ENCODE data around the gene SEPTIN3.

DNA sequence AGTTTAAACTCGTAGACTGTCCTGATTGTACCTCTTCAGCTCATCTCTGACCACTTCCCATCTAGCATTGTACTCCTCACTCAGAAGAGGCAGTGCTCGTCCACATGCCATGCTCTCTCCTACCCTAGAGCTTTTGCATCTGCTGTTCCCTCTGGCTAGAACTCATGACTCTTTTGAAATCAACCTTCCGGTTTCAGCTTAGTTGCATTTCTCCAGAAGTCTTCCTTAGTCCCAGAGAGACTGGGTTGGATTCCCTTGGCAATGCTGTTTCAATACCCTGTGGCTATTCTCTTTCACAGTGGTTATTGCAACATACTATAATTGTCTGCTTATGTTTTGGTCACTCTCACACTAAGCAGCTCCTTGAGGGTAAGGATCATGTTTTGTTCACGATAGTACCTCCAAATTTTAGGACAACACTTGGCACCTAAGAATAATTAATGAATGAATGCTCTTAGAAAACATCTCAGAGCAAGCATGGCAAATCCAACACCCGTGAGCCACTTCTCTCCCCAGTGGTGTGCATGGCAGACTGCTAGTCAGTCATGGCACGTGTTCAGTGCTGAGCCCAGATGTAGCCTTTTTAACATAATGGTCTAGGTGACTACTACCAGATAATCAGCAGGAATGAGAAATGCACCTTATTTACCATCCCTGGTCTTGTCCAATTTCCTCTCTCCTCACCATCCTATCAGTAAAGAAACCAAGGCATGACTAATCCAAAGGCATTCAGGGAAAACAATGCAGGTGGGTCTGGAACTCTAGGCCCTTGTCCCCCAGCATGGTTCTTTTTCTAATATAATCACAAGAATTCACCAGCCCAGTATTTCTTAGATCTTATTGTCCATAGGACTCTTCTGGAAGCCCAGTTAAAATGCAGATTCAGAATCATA, 14.5 kb downstream of the SEPTIN3 start:
- TF ChIP-seq, protein P1, sequence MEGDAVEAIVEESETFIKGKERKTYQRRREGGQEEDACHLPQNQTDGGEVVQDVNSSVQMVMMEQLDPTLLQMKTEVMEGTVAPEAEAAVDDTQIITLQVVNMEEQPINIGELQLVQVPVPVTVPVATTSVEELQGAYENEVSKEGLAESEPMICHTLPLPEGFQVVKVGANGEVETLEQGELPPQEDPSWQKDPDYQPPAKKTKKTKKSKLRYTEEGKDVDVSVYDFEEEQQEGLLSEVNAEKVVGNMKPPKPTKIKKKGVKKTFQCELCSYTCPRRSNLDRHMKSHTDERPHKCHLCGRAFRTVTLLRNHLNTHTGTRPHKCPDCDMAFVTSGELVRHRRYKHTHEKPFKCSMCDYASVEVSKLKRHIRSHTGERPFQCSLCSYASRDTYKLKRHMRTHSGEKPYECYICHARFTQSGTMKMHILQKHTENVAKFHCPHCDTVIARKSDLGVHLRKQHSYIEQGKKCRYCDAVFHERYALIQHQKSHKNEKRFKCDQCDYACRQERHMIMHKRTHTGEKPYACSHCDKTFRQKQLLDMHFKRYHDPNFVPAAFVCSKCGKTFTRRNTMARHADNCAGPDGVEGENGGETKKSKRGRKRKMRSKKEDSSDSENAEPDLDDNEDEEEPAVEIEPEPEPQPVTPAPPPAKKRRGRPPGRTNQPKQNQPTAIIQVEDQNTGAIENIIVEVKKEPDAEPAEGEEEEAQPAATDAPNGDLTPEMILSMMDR (IDR thresholded peaks at IDR 0.05) = no peak
- TF ChIP-seq POLR2AphosphoS5 (IDR thresholded peaks at IDR 0.05) = no peak

Measured in prostate gland (tissue), 2 donors.